Stimulated activated CD8-positive, alpha-beta memory T cell treated with anti-CD3 and anti-CD28 coated beads, Interleukin-7, amount 100 ng/mL, for 4 hours (primary cell): ENCODE measurements around the gene ARHGAP42.
"Not testable (repeated sequence)": the region's sequence is repeated elsewhere in the genome, so short reads cannot be mapped to it uniquely, and the experiment has no call there.

Source experiments
- DNase-seq, 2 donors: peaks; one replicate each; pipeline ENCODE4 v3.0.0-alpha.2; 2020; ENCODE audit warnings: low read depth in 2 of 2

The ARHGAP42 gene, protein sequence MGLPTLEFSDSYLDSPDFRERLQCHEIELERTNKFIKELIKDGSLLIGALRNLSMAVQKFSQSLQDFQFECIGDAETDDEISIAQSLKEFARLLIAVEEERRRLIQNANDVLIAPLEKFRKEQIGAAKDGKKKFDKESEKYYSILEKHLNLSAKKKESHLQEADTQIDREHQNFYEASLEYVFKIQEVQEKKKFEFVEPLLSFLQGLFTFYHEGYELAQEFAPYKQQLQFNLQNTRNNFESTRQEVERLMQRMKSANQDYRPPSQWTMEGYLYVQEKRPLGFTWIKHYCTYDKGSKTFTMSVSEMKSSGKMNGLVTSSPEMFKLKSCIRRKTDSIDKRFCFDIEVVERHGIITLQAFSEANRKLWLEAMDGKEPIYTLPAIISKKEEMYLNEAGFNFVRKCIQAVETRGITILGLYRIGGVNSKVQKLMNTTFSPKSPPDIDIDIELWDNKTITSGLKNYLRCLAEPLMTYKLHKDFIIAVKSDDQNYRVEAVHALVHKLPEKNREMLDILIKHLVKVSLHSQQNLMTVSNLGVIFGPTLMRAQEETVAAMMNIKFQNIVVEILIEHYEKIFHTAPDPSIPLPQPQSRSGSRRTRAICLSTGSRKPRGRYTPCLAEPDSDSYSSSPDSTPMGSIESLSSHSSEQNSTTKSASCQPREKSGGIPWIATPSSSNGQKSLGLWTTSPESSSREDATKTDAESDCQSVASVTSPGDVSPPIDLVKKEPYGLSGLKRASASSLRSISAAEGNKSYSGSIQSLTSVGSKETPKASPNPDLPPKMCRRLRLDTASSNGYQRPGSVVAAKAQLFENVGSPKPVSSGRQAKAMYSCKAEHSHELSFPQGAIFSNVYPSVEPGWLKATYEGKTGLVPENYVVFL

GRCh38 chr11:100687054-100687629, at the start of gene ARHGAP42:
ARHGAP42 (plus strand) TSS chr11:100687288; CDS start chr11:100687679, 391 bp downstream.
- peak; percentile 0 to 25 for DNase-seq

- DNase-seq, result no peak
Observed at GRCh38 chr11:100637706-100638105, 49.4 kb upstream of the ARHGAP42 start.

GRCh38 chr11:100638648-100639047, 48.4 kb upstream of the ARHGAP42 start:
- no peak for DNase-seq

GRCh38 chr11:100639140-100639539, 47.9 kb upstream of the ARHGAP42 start:
- no peak for DNase-seq

GRCh38 chr11:100640071-100640470, 47.0 kb upstream of the ARHGAP42 start:
- DNase-seq, result no peak

- no peak for DNase-seq
Observed at GRCh38 chr11:100640646-100641045, 46.4 kb upstream of the ARHGAP42 start.

GRCh38 chr11:100641456-100641855, 45.6 kb upstream of the ARHGAP42 start:
- no peak for DNase-seq

GRCh38 chr11:100646545-100646944, 40.5 kb upstream of the ARHGAP42 start:
- DNase-seq, result no peak

DNA sequence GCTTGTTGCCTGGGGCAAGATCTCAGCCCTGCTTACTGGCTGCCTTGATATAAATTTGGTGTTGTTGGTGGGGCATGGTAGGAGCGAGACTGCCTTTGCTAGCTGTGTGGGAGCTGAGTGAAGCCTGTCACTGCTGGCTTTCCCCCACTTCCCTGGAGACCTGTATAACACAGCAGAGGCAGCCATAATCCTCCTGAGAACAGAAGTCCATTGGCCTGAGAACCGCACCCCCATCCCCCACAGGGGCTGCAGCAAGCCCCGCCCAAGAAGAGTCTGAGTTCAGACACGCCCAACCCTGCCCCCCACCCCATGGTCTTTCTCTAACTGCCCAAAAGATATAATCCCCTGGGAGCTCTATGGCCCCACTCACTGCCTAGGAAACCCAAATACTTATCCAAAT, 39.2 kb upstream of the ARHGAP42 start:
- DNase-seq, result no peak

DNA sequence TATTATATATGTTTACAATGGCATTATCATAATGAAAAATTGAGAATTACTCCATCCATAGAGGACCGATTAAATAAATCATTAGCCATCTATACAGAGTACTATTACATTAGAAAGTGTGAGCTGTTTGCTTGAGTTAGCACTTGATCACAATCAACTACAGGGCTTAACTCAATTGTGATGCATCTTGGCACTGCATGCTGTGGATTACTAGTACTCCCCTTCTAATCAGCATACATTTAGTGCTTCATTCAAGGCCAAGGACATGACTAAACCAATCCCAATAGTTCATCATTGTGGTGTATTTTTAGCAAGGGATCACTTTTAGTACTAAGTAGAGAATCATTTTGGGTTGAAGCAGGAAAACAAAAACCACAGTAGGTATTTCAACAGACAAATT, 23.5 kb upstream of the ARHGAP42 start:
- DNase-seq, result no peak

DNA sequence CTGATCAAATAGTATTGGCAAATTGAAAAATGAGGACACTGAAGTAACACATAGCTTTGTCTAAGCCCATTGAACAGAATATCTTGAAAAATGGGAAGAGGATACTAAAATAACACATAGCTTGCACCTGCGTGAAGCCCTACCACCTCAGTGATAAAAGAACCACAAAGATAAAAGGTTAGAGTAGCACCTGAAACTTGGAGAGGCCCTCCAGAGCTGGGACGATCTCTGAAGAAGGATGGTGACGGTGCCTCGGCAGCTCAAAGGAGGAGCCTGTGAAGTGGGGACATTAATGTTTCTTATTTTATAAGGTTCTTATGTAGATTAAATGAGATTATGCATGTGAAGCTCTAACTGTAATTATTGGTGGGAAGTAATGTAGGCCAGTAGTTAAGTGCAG, 23.1 kb upstream of the ARHGAP42 start:
- DNase-seq, result no peak

GRCh38 chr11:100666816-100667215, 20.3 kb upstream of the ARHGAP42 start:
- DNase-seq, result not testable (repeated sequence)

- DNase-seq, result no peak
Observed at GRCh38 chr11:100667449-100667848, 19.6 kb upstream of the ARHGAP42 start.

- DNase-seq, result no peak
Observed at GRCh38 chr11:100670140-100670539, 16.9 kb upstream of the ARHGAP42 start.

GRCh38 chr11:100671471-100671870, 15.6 kb upstream of the ARHGAP42 start:
- DNase-seq, result no peak

DNA sequence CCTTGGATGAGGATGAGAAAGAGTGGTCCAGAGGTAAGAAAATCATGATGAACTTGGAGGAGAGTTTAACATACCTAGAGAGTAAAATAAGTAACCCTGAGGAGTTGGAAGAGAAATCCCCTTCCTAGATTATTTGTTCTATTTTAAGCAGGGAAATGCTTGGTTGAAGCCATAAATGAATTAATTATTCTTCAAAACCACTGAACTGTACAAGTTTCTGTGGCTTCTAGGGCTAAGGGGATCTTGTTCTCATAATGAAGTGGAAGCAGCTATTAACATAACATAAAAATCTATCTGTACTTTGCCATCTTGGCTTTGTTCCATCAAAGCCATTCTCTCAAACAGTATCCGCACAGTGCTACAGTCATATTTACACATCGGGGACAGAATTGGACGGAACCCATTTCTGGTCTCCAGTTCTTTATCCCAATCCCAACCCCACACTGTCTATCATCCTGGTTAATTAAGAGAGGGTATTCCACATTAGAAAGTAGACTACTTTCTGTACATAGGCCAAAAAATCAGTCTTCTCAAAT, 14.5 kb upstream of the ARHGAP42 start:
- no peak for DNase-seq

- DNase-seq, result no peak
Observed at GRCh38 chr11:100673063-100673462, 14.0 kb upstream of the ARHGAP42 start.

DNA sequence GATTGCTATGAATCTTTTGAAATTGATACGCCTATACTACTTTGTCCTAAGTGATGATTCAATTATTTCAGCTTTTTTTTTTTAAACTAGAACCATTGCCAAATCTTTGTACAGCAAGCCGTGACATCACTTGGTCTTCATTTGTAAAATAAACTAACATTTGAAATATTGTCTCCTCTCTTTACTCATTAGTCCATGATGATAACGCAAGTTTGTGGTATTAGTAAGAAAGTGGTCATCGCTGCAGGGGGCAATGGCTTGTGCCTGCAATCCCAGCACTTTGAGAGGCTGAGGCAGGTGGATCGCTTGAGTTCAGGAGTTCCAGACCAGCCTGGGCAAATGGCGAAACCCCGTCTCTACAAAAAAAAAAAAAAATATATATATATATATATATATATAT, 12.9 kb upstream of the ARHGAP42 start:
- no peak for DNase-seq

- DNase-seq, result no peak
Observed at GRCh38 chr11:100675115-100675650, 11.9 kb upstream of the ARHGAP42 start.

GRCh38 chr11:100676901-100677300, 10.2 kb upstream of the ARHGAP42 start:
- DNase-seq, result no peak

GRCh38 chr11:100677796-100678195, 9.3 kb upstream of the ARHGAP42 start:
- no peak for DNase-seq

GRCh38 chr11:100680070-100680469, 7.0 kb upstream of the ARHGAP42 start:
- no peak for DNase-seq
